ENCODE measurements around the gene JAG1. TPM values are rescaled to one million over a fixed set of nuclear protein-coding genes. Genes with fewer than 3 reads are reported as not detected.
A peak's percentile ranks its signal among the peaks of the same experiment; 100 is the strongest.

The JAG1 gene
- polyA plus RNA-seq (ENCODE audit: insufficient read length in 4 of 4) = 100 to 1,000 TPM; 171 to 203 (median 177) TPM

DNA sequence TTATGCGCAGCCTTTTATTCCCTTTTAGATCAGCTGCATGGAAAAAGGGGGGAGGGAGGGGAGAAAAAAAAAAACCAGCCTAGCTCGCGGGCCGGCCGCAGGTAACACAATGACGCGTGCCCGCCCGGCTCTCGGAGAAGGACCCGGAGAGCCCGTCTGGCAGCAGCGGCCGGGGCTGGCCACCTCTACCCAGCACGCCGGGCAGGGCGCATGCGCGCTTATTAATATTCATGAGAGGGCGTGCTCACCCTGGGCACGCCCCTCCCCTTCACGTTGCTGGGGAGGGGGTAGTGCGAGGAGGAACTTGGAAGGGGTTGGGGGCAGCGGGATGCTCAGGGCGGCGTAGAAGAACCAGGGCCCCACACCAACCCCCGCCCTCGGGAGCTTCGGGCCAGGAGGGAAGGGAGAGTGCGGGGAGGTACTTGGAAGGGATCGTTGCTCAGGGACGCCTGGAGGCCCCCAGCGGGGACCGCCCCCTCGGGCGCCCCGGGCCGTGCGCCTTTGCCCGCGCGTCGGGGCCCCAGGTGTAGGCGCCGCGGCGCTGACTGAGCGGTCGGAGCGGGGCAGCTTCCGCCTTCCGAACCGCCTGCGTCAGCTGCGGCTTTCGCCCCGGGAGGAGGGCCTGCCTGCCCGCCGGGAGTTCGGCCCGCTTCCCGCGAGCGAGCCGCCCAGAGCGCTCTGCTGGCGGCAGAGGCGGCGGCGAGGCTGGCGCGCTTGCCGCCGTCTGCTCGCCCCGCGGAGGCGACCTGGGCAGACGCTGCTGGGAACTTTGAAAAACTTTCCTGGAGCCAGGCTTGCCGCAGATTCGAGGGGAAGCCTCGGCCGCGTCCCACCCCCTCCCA, at the start of gene JAG1:
Gene JAG1, minus strand, starts transcription at position 158 of the 842 bp plus-strand sequence. CDS start 469 bp downstream, outside the sequence.
- peak; percentile 91 to 95 (median 94) for DNase-seq (ENCODE audit: low read depth in 4 of 4, low spot score in 3 of 4)

DNA sequence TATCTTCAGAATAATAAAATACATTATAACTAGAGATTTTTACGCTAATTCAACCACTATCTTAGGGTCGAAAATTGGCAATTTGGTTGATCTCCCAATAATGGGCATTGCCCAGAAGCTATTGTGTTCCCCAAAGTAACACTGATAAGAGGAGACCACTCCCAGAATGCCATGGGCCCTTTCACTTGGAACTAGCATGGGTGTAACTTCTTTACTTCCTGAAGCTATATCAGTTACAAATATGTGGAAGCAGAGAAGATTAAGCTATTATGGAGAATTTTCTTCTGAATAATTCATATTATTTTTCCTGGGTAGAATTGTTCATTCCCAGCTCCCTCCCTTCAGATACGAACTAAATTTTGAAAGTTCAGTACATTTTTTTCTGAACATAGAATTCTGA, 48.2 kb upstream of the JAG1 start:
- DNase-seq (ENCODE audit: low read depth in 4 of 4, low spot score in 3 of 4) = no peak

DNA sequence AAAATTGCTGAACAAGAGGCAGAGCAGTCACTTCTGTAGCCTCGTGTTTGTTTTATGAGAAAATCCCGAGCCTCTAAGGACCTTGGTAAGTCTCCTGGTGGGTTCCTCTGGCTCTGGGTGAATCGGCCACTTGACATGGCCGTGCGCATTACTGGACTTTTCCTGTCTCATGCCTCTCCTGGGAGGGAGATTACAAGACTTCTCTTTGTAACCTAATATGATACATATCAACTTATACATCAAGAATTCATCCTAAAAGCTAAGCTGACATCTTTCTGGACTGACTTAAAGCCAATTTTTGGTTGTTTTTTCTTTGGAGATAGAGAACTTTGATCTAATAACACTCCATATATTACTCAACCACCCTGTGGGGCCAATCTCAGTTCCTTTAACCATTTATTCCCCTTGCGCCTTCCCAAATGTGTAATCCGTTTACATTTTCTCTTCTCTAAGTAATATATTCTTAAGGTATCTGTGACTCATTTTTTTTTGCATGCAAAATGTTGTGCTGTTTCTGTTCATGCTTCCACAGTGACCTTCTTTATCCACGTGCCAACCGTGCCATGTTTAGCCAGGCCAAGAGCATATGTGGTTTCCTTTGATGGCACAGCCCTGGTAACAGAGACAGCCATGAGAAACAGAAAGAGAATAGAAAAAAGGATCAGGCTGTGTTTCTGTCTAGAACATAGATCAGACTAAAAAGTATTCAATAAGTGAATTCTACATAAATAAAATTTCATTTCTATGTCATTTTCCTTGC, 47.5 kb upstream of the JAG1 start:
- DNase-seq (ENCODE audit: low read depth in 4 of 4, low spot score in 3 of 4) = no peak

DNA sequence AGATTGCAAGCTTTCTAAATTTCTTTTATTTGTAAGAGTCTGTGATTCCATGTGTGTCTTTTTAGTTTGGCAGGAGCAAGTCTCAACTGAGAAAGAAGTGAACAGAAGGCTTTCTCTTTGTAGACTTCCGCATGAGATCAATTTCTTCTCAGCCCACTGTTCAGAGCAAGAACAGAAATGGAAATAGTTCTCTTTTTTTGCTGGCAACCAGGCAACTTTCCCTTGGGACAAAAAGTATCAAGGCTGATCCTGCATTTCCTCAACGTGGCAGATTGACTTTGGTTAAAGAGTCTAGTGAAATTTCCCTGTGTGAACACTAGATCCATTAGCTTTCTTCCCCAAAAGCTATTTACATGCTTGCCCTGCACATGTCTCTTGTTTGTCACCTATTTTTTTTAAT, 46.8 kb upstream of the JAG1 start:
- no peak for DNase-seq (ENCODE audit: low read depth in 4 of 4, low spot score in 3 of 4)

DNA sequence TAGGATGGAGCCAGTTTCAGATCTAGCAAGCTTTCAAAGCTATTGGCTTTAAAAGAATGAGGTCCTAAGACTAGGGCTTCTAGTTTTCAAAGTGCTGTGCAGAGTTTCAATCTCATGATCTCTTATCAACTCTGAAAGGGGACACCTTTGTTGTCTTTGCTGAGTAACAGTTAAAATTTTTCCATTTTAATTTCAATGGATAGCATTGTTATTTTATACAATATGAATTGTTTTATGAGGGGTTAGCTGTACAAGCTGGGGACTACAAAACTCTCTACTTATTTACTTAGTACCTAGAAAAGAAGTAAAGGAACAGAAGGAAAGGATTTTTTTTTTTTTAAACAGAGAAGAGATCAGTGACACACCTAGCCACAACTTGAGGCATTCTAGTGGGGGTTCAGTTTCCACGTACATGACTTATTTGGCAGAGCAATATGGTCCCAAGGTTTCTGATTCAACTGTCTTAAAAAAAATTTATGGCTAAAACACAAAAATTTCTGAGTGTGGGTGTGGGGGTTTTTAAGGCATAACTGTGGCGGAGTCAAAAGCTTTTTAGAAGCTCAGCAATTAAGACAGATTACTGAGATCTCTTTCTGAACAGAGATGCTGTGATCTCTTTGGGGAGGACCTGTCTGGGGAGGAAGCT, 46.1 kb upstream of the JAG1 start:
- no peak for DNase-seq (ENCODE audit: low read depth in 4 of 4, low spot score in 3 of 4)

DNA sequence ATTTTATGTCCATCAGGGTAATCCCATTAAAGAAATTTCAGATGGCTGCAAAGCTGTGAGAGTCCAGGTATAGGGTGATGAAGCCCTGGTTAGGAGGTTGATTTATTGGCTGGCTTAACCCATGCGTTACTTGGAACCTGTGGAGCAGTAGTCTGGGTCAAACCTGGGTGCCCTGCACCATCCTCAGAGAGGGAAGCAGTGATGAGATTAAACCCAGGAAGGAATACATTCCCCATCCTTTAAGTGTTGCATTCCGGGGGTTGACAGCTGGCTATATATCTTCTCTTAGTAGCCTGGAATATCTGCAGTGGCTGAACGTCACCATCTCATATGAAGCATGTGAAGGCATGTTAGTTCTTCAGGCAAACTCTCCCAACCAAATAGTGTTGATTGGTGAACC, 44.9 kb upstream of the JAG1 start:
- DNase-seq (ENCODE audit: low read depth in 4 of 4, low spot score in 3 of 4) = no peak

DNA sequence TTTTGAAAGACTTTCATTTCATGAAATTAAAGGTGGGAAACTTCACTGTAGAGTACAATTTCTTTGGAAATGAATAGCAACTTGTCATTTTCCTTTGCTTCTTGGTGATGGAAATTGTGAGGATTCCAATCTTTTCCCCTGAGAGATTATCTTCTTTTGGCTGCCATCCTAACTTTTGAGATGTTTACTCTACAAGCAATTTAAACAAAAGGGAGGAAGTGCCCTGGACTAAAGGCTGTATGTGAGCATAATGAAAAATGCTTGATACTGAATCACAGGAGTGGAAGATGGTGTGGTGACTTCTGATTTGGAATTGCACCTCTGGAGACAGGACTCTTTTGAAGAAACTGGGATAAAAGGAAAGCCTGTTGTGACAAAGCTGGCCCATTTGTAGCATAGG, 43.1 kb upstream of the JAG1 start:
- no peak for DNase-seq (ENCODE audit: low read depth in 4 of 4, low spot score in 3 of 4)

DNA sequence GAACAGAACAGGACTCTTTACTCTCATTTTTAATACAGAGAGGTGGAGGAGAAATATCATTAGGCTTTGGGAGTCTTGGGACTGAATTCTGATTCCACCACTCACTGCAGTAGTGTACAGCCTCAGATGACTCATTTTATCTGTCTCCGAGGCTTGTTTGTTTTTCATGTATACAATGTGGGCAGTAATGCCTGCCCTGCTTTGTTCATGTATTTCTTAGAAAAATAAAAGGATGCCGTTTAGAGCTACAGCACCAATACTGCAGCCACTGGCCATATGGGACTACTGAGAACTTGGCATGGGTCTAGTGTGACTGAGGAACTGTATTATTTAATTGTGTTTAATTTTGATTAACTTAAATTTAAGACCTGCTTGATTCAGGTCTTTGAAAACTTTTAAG, 41.2 kb upstream of the JAG1 start:
- no peak for DNase-seq (ENCODE audit: low read depth in 4 of 4, low spot score in 3 of 4)

DNA sequence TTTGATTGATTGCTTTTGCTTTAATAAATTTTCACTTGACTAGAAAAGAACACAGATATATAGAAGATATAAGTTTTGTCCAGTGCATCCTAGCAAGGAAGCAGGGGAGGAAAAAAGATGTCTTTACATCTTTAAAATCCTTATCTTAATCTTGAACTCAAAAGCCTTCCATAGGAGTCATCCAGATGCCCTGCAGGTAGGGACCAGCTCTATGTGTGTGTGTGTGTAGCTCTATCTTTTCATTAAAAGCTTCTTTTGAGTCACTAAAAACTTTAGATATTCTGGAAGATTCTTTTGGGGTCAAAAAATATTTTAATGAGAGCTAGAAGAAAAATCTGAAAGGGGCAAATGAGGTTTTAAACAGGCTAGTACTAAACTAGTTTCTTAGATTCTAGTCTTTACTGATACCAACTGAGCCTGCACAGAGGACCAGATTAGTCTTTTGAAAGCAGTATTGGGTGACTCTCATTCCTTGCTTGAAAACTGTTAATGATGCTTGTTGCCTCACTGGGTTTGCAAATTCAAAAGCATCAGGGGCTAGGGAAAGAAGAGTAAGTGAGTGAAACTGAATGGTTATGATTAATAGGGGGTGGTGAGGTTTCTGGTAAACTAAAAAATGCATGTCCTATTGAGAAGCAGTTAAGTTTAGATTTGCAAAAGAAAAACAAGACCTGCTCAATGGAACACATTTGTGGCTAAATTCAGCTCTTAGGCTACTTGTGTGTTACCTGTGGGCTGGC, 40.6 kb upstream of the JAG1 start:
- no peak for DNase-seq (ENCODE audit: low read depth in 4 of 4, low spot score in 3 of 4)

DNA sequence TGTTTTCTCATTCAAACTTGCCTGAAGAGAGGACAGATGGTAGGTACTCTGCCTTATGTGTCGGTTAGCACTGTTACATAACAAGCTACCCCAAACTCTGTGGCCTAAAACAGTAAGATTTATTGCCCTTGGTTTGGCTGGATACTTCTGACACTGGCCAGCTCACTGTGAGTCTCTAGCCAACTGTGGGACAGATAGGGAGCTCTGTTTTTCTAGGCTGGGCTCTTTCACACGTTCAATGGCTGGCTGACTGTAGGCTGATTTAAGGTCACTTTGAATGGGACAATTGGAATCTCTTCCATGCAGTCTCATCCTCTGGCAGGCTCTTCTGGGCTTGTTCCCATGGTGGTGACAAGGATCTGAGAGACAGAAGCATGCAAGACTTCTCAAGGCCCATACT, 39.4 kb upstream of the JAG1 start:
- no peak for DNase-seq (ENCODE audit: low read depth in 4 of 4, low spot score in 3 of 4)

DNA sequence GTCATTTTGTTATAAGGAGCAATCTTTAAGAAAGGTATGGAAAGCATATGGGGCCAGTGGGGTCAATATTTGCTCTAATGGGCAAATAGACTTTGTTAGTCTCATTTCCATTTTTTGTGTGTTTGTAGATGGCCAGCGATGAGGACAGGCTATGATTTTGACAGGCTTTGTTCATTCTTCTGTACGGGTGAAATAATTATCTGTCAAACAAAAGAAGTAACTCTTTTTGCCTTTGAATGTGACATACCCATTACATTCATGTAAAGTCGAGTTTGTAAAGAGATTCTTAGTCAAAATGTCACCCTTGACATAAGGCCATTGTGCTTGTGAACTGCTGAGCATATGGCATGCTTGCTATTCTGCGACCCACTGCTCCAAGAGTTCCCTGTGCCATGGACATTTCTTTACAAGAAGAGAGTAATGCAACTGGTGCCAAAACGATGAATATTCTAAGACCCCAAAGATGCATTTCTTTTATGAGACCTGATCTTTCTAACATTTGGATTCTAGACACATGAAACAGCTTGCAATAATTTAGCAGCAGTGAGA, 38.2 kb upstream of the JAG1 start:
- DNase-seq (ENCODE audit: low read depth in 4 of 4, low spot score in 3 of 4) = no peak

DNA sequence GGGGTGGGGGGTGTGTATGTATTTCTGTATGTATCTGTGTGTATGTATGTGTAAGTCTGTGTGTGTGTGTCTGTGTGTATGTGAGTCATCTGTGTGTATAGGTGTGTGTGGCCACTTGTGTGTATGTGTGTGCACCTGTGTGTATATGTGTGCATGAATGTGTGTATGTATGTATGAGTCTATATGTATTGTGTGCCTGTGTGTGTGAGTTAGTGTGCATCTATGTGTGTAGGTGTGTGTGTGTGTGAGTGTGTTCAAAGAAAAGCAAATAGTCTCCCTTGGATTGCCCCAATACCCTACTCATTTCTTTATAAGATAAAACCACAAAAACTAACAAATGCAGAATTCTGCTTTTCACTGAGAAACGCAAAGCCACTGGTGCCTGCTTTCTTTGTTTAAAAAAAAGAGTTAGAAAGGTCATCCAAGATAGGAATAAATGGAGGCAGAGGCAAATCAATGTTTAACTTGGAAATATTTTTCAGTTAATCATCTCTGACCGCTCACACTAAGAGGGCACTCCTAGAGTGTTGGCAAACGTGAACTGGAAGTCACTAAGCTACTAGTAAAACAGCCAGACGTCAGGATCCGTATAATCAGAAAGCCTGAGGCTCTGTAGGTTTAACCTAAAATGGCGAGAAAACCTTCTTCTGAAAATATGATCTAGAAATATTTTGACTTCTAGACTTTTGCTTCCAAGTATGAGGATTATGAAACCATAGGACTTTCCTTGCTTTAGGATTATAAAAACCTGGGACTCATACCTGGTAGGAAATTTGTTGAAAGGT, 37.4 kb upstream of the JAG1 start:
- DNase-seq (ENCODE audit: low read depth in 4 of 4, low spot score in 3 of 4) = peak in 1 of 4 donors; percentile 49

DNA sequence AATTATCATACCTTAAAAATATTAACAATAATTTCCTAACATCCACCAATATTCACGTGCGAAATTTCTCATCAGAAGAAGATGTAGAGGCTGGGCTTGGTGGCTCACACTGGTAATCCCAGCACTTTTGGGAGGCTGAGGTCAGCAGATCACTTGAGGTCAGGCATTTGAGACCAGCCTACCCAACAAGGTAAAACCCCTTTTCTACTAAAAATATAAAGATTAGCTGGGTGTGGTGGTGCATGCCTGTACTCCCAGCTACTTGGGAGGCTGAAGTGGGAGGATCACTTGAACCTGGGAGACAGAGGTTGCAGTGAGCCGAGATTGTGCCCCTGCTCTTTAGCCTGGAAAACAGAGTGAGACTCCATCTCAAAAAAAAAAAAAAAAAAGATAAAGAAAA, 36.1 kb upstream of the JAG1 start:
- no peak for DNase-seq (ENCODE audit: low read depth in 4 of 4, low spot score in 3 of 4)

DNA sequence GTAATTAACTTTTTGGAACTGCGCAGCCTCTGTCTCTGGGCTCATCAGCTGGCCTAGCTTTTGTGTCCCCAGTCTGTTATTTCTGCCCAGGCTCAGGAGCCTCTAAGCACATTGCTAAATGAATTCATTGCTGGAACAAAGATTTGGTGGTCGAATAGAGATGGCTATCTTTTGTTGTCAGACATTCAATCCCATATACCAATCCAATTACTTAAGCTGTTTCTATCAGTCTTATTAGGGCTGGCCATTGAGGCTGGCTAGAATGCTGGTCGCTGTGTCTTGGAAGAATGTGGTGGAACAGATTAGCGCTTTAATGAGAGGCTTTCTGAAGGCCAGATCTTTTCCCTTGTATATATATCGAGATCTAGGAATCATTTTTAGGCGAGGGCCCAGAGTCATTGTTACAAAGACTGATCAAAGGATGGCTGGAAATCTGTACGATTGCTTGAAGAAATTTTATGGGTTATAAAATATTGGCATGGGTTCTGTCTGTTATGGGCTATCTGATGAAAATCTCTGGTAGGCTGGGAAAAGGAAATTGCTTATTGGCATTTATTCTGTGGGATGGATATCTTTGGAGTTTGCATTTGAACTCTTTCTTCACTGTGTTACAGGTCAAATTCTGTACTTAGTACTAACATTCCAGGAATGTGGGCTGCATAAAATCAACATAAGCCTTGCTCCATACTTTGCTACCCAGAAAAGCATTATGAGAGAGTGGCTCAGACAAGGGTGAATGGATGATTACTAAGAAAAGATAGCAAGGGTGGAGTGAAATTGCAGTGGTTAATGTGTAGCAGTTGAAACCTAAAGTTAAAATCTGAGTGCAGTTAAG, 34.8 kb upstream of the JAG1 start:
- DNase-seq (ENCODE audit: low read depth in 4 of 4, low spot score in 3 of 4) = no peak

DNA sequence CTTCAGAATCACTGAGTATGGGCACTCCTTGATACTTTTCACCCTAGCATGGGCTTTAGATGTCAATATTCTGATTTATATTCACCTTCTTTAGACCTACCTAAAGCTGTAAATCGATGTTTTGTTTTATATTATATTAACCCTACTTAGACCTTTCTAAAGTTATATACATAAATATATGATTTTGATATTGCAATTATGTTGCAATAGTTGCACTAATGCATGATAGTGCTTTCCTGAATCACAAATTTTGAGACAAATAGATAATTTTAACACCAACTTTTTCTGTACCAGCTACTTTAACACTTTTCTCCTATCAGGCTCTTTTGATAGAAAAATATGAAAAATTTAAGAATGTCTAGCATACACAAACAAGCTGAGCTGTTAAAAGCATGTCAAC, 34.0 kb upstream of the JAG1 start:
- no peak for DNase-seq (ENCODE audit: low read depth in 4 of 4, low spot score in 3 of 4)

DNA sequence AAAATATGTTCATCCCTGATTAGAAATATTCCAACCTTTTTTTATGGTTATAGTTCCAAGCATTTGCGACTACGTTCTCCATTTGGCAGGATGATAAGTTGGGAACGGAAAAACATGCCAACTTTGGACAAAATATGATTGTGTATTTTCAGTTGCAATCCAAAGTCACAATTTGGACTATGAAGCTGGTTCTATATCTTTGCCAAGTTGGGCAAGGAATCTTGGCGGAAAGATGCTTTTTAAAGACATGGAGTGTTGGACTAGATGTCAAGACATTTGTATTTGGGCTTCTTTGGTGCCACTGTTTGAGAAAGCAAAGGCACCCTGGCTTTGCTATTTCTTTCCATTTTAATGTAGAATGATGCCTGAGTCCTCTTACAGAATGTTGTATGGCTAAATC, 33.3 kb upstream of the JAG1 start:
- DNase-seq (ENCODE audit: low read depth in 4 of 4, low spot score in 3 of 4) = no peak

DNA sequence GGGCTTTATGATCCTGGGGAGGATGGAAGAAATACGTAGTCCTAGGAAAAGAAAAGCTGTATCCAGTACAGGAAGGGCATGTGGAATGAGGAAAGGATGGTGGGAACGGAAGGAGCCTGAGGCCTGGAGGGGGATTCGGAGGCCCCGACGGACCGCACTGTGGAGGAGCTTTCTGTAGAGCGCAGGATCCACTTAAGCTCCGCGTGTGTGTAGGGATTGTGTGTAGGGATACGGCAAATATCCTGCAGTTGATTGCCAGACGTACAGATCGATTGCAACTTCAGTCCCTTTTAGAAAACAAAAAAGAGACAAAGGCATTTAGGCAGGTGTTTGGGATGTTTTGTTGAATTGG, 32.6 kb upstream of the JAG1 start:
- DNase-seq (ENCODE audit: low read depth in 4 of 4, low spot score in 3 of 4) = no peak

DNA sequence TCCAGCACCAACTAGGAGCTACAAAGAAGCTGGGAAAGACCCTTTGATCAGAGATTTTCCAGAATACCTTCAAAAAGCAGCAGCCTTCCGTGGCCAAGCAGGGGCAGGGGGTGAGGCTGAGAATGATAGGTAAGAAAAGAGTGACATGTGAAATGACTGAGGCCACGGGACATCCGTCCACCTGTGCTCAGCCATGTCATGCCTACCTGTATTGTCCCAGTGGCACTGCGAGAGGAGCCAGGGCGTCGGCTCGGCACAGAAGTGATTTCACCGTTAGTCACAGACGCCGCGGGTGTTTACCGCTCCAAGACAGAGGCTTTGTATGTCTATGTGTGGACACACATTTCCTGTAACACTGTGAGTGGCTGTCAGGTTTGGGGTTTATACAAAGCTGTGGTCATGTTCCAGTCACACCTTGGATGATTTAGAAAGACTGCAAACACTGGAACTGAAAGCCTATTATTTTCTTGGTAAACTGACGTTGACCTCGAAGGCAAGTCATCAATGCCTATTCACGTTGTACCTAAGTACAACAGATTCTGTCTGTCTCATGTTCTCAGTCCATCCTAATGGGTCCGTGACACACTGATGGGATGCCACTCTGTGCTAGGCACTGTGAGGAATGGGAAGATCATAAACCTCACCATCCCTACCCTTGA, 32.1 kb upstream of the JAG1 start:
- DNase-seq (ENCODE audit: low read depth in 4 of 4, low spot score in 3 of 4) = no peak

Measured in right renal pelvis (tissue), 4 donors.